ENCODE results near the gene SLC31A1. TPM values are rescaled to one million over a fixed set of nuclear protein-coding genes. Genes with fewer than 3 reads are reported as not detected.
A peak's percentile ranks its signal among the peaks of the same experiment; 100 is the strongest.
"Not testable (repeated sequence)": the region's sequence is repeated elsewhere in the genome, so short reads cannot be mapped to it uniquely, and the experiment has no call there.

Gene SLC31A1
- total RNA-seq, 1 experiment from 2014 or later = 28.5 TPM

DNA sequence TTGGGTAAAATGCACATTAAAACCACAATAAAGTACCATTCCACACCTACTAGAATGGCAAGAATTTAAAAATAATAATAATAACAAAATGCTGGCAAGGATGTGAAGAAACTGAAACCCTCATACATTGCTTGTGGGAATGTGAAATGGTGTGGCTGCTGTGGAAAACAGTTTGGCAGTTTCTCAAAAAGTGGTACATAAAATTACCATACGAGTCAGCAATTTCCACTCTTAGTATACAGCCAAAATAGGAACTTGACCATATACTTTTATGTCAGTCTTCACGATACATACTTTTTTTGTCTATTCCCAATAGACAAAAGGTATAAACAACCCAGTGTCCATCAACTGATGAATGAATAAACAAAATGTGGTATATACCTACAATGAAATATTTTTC lies 15.9 kb upstream of the SLC31A1 start:
- Histone ChIP-seq H3K4me3 (no peak overlapping the region), H3K27me3 (no peaks in the 10 kb centered on the region), H3K4me1 (no peaks in the 10 kb centered on the region), H3K9me3 (replicated peaks) (no peaks in the 10 kb centered on the region), H3K36me3 (peaks cover 54% of the 10 kb centered on the region), H3K27ac (no peak overlapping the region)
- DNase-seq = no peak

DNA sequence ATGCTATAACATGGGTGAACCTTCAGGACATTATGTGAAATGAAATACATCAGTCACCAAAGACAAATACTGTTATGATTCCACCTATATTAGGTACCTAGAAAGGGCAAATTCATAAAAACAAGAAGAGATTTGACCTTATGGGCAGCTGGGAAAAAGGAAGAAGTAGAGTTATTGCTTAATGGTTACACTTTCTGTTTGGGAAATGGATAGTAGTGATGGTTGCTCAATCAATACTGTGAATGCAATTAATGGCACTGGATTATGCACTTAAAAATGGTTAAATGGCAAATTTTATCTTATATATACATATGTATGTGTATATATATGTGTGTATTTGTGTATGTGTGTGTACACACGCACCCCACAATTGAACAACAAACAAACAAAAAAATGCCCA lies 15.5 kb upstream of the SLC31A1 start:
- H3K4me3 ChIP-seq = no peak overlapping the region
- H3K9me3 ChIP-seq (replicated peaks) = no peaks in the 10 kb centered on the region
- H3K27me3 ChIP-seq = no peaks in the 10 kb centered on the region
- no peak for DNase-seq
- no peak overlapping the region for H3K27ac ChIP-seq
- H3K4me1 ChIP-seq = no peaks in the 10 kb centered on the region
- H3K36me3 ChIP-seq = peaks cover 54% of the 10 kb centered on the region

DNA sequence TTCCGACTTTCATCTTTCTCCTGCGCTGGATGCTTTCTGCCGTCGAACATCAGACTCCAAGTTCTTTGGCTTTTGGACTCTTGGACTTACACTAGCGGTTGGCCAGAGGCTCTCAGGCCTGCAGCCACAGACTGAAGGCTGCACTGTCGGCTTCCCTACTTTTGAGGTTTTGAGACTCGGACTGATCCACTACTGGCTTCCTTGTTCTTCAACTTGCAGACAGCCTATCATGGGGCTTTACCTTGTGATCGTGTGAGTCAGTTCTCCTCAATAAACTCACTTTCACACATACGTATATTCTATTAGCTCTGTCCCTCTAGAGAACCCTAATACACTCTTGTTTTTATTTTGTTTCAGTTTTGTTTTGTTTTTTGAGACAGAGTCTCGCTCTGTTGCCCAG lies 10.5 kb upstream of the SLC31A1 start:
- no peaks in the 10 kb centered on the region for H3K4me1 ChIP-seq
- H3K27ac ChIP-seq = no peak overlapping the region
- peaks cover 39% of the 10 kb centered on the region for H3K36me3 ChIP-seq
- no peaks in the 10 kb centered on the region for H3K27me3 ChIP-seq
- DNase-seq = no peak
- no peak overlapping the region for H3K4me3 ChIP-seq
- no peaks in the 10 kb centered on the region for H3K9me3 ChIP-seq (replicated peaks)

DNA sequence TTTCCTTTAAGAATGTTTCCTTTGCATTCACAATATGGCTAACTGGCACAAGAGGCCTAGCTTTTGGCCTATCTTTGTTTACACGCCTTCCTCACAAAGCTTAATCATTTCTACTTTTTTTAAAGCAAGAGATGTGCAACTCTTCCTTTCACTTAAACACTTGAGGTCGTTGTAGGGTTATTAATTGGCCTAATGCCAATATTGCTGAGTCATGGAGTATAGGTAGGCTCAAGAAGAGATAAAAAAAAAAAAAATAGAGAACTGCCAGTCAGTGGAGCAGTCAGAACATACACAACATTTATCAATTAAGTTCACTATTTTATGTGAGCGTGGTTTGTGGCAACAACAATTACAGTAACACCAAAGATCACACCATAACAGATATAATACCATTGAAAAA lies 6.2 kb upstream of the SLC31A1 start:
- H3K4me3 ChIP-seq = no peak overlapping the region
- H3K4me1 ChIP-seq = peaks cover 8% of the 10 kb centered on the region
- H3K9me3 ChIP-seq (replicated peaks) = no peaks in the 10 kb centered on the region
- no peak overlapping the region for H3K27ac ChIP-seq
- no peaks in the 10 kb centered on the region for H3K27me3 ChIP-seq
- DNase-seq = peak in 1 of 2 experiments; percentile 12
- peaks cover 14% of the 10 kb centered on the region; the same call in 1 of the 2 replicates for H3K36me3 ChIP-seq

DNA sequence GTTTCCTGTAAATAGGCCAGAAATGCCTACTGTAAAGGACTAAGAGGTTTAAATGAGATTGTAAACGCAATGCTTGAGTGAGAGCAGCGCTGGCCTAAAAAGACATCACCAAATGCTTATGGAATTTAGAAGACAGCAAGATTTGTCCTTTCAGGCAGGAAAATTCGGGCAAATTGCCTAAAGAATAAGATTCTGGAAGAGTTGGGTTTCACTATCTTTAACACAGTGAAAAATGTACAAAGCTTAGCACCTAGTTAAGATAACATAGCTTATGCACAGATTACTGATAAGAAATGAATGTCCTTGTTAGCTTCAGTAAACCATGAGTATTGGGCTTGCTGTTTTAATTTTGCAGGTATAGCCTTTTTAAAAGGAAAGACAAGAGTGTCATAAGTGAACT lies 4.9 kb upstream of the SLC31A1 start:
- H3K36me3 ChIP-seq = peaks cover 14% of the 10 kb centered on the region; the same call in 1 of the 2 replicates
- no peak for DNase-seq
- no peak overlapping the region for H3K4me3 ChIP-seq
- H3K27me3 ChIP-seq = no peaks in the 10 kb centered on the region
- H3K27ac ChIP-seq = no peak overlapping the region
- H3K9me3 ChIP-seq (replicated peaks) = no peaks in the 10 kb centered on the region
- H3K4me1 ChIP-seq = peaks cover 9% of the 10 kb centered on the region

DNA sequence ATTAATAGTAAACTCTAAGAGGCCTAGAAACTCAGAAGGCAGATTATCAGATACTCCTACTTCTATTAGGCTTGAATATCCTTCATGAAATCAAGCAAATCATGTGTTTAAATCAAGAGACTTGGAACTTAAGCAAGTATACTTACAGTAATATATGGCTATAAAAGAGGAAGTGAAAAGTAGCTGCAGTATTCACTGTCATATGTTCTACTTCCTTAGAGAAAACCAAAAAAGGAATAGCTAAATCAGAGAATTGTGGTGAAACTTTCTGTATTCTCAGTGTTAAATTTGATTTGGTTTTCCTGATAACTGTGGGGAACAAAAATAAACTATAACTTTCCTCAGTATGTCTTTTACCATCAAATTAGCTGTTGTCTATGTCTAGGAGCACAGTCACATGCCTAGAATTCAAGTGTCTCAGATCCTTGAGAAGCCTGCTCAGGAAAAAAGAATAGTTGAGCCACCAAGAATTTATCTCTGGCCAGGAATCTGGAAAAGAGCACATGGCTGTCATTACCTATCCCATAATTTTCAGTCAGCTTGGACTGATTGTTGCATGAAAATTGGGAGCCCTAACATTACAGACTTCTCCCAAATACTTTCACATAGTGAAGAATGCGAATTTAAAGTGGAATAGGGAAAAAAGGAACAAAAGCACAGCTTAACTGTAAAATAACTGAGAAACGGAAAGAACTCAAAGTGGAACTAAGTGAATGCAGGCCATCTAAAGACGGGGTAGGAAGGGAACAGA lies 2.0 kb upstream of the SLC31A1 start:
- H3K4me3 ChIP-seq = no peak overlapping the region
- no peak overlapping the region for H3K27ac ChIP-seq
- H3K27me3 ChIP-seq = no peaks in the 10 kb centered on the region
- no peaks in the 10 kb centered on the region for H3K9me3 ChIP-seq (replicated peaks)
- no peak for DNase-seq
- H3K36me3 ChIP-seq = peaks cover 7% of the 10 kb centered on the region; the same call in 1 of the 2 replicates
- peaks cover 9% of the 10 kb centered on the region for H3K4me1 ChIP-seq

DNA sequence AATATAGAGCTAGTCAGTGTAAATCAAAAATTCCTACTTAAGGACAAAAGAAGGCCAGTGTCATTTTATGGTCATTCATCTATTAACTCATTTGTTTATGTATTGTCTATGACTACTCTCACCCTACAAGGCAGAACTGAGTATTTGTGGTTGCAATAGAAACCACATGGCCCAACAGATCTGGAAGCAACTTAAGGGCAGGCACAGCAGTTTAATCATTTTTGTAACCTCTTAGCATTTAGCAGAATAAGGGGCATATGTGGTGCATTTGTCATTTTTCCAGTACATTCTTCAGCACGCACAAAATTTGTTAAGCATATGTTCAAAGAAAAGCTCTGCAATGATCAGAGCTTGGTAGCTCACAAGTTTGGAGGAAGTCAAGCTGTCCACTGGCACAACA lies 1.4 kb upstream of the SLC31A1 start:
- no peak for DNase-seq
- H3K27ac ChIP-seq = no peak overlapping the region

DNA sequence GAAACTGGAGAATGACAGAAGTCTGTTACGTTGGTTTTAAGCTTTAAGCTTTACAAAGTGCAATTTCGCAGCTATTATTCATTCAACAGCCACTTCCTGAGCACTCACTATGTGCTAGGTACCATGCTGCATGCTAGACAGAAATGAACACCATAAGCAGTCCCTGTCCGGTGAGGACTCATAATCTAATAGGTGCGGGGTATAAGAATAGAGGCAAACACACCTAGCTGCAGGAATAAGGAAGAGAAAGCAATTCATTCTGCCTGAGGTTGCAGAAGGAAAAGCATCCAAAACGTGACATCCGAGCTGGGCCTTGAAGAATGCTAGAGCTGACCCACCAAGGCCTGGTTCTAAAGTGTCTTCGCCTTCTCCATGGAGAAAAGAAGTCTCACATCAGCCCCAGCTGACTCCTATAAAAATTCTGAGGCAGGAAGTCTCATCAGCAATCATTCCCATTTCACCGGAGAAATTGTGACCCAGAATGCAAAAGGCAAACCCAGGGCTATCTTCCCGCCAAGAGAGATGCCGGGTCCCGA lies 809 bp upstream of the SLC31A1 start:
- Histone ChIP-seq H3K36me3 (peaks cover 11% of the 10 kb centered on the region; the same call in 1 of the 2 replicates), H3K27me3 (no peaks in the 10 kb centered on the region), H3K27ac (peak overlapping the region; percentile 62), H3K9me3 (replicated peaks) (no peaks in the 10 kb centered on the region), H3K4me1 (peaks cover 9% of the 10 kb centered on the region), H3K4me3 (peak overlapping the region; percentile 94)
- no peak for DNase-seq

More for the DNA sequence above, 1.4 kb upstream of the SLC31A1 start:
- Histone ChIP-seq H3K4me1 (peaks cover 9% of the 10 kb centered on the region), H3K4me3 (peak overlapping the region; percentile 94), H3K9me3 (replicated peaks) (no peaks in the 10 kb centered on the region), H3K27me3 (no peaks in the 10 kb centered on the region), H3K36me3 (peaks cover 7% of the 10 kb centered on the region; the same call in 1 of the 2 replicates)

DNA sequence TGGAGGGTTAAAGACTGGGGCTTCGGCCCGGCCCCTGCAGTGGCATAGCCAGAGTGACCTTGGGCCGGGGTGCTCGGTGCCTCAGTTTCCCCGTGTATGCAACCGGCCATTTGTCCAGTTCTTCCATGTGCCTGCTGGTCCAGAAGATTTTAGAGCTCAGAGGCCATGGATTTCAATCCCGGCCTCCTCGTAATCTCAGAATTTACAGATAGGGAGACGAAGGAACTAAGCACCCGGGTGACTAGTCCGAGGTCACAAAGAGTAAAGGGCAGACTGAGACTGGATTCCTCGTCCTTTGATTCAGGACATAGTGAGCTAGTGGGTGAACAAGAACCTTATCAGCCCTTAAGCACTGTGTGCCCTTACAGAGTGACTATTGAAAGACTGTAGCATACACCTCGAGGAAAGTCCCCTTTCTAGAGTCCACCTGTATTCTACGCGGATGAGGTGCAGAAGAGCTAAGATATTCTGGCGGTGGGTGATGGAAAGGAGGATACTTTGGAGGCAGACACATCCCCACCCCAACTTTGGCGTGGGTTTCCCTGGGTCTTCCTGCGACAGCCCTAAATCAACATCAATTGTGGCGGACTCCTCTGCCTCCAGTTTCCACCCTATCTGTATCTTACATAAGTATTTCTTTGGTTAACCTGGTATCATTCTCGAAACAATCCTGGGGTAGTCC lies 597 bp downstream of the SLC31A1 start:
- DNase-seq = no peak
- H3K4me1 ChIP-seq = peaks cover 9% of the 10 kb centered on the region
- peak overlapping the region; percentile 62; the same call in 1 of the 2 replicates for H3K27ac ChIP-seq
- H3K9me3 ChIP-seq (replicated peaks) = no peaks in the 10 kb centered on the region
- H3K4me3 ChIP-seq = peak overlapping the region; percentile 94
- H3K36me3 ChIP-seq = peaks cover 11% of the 10 kb centered on the region
- H3K27me3 ChIP-seq = no peaks in the 10 kb centered on the region

DNA sequence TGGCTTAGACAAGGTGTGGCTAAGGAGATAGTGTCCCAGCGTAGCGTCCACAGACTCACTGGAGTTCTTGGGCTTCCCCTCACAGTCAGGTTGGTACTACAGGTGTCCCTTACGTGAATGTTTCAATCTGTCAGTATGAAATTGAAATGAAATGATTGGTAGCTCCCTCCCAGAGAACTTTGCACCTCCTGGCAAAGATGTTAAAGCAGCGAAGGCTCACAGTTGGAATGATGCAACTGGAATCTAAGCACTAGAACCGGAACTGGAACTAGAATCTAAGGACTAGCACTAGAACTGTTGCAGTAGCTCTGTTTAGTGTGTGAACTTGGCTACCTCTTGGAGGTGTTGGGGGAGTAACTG lies 1.1 kb downstream of the SLC31A1 start:
- Histone ChIP-seq H3K36me3 (peaks cover 11% of the 10 kb centered on the region), H3K9me3 (replicated peaks) (no peaks in the 10 kb centered on the region), H3K27me3 (no peaks in the 10 kb centered on the region), H3K4me3 (peak overlapping the region; percentile 94), H3K4me1 (peaks cover 9% of the 10 kb centered on the region), H3K27ac (no peak overlapping the region)
- DNase-seq = no peak

DNA sequence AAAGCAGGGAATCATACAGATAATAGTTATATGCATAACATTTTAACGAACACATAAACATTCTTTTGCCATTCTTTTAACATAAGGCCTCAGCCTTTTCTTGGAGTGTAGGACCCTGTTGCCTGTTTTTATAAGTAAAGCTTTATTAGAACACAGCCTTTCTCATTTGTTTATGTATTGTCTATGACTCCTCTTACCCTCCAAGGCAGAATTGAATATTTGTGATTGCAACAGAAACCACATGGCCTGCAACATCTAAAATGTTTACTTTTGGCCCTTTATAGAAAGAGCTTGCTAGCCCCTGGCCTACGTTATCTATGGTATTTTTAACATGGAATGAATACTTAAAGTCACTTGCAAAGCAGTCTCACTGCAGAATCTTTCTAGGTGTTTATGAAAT lies 2.6 kb downstream of the SLC31A1 start:
- Histone ChIP-seq H3K27ac (no peak overlapping the region), H3K4me1 (peaks cover 9% of the 10 kb centered on the region), H3K36me3 (peaks cover 10% of the 10 kb centered on the region), H3K9me3 (replicated peaks) (no peaks in the 10 kb centered on the region), H3K27me3 (no peaks in the 10 kb centered on the region), H3K4me3 (no peak overlapping the region)
- no peak for DNase-seq

DNA sequence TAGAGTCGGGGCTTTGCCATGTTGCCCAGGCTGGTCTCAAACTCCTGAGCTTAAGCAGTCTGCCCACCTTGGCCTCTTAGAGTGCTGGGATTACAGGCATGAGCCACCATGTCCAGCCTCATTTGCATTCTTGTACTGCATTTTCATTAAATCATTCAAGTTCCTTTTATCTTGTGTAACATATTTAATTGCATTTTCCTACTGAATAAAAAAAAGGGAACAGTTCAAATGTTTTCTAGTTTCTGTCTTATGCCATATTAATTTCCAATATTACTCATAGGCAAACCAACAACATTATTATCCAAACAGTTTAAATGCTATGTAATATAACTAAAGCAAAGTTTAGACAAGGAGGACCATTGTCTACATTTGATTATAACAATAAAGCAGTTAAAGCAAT lies 6.1 kb downstream of the SLC31A1 start:
- Histone ChIP-seq H3K27me3 (no peaks in the 10 kb centered on the region), H3K4me1 (no peaks in the 10 kb centered on the region), H3K4me3 (no peak overlapping the region), H3K27ac (no peak overlapping the region), H3K9me3 (replicated peaks) (no peaks in the 10 kb centered on the region), H3K36me3 (peaks cover 8% of the 10 kb centered on the region)
- DNase-seq = no peak

DNA sequence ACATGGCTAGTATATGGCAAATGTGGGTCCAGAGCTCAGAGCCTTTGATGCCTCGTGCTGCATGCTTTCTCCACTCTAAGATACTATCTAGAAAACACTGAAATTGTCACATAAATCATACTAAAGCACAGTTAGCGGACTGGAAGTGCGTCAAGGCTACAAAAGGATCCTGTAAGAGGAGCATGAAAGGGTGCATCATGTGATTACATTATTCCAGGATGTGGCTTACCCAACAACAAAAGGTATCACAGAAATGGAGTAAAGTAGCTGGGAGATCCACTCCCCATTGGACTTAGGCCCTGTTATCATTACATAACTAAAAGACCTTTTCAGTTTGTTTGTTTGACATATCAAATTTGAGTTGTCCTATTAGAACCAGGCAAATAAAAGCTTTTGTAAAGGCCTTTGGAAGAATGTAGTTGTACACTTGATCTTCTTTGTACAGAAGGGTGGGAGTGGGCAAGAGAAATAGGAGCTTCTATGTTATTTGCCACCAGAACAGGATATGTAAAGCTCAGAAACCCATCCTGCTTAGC lies 6.9 kb downstream of the SLC31A1 start:
- DNase-seq = no peak
- H3K4me1 ChIP-seq = no peaks in the 10 kb centered on the region
- peaks cover 8% of the 10 kb centered on the region for H3K36me3 ChIP-seq
- H3K27ac ChIP-seq = no peak overlapping the region
- H3K9me3 ChIP-seq (replicated peaks) = no peaks in the 10 kb centered on the region
- H3K27me3 ChIP-seq = no peaks in the 10 kb centered on the region
- H3K4me3 ChIP-seq = no peak overlapping the region

DNA sequence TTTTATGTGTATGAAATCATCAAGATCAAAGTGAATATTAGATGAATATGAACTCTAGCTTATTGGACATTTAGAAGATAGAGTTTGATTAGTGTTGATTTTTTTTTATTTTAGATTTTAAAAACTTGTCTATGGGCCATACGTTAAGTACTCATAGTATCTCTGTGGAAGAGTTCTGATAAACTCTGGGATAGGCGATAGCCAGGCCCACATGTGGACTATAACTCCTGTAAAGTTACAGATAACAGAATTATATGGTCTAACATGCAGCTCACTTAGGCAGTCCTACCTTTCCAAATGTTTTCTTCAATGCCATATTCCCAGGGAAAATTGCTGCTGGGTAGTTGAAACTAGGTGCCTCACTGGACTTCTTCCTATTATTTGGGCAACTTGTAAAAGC lies 10.4 kb downstream of the SLC31A1 start:
- Histone ChIP-seq H3K36me3 (no peaks in the 10 kb centered on the region; the same call in none of the 2 replicates), H3K4me3 (no peak overlapping the region), H3K9me3 (replicated peaks) (no peaks in the 10 kb centered on the region), H3K4me1 (no peaks in the 10 kb centered on the region), H3K27ac (no peak overlapping the region), H3K27me3 (no peaks in the 10 kb centered on the region)
- DNase-seq = no peak

DNA sequence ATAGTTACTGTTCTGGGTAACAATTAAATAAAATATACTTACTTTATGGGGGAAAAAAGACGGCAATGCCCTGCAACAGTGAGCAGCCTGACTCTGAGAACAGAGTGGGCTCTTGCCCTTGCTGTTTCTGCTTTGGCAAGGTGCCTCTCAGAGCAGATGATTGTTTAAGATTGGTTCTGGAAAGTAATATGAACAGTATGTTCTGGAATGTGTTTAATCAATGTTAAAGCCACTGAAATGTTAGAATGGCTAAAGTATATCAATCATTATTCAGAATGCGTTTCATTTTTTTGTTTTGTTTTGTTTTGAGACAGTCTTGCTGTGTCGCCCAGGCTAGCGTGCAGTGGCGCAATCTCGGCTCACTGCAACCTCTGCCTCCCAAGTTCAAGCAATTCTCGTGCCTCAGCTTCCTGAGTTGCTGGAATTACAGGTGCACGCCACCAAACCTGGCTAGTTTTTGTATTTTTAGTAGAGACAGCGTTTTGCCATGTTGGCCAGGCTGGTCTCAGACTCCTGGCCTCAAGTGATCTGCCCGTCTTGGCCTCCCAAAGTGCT lies 14.4 kb downstream of the SLC31A1 start:
- not testable (repeated sequence) for H3K27ac ChIP-seq; DNase-seq; H3K27me3 ChIP-seq; H3K4me1 ChIP-seq; H3K36me3 ChIP-seq; H3K4me3 ChIP-seq; H3K9me3 ChIP-seq (replicated peaks)
